Kidney tubule cell (primary cell): ENCODE measurements around the gene LRRC75A.
A peak's percentile ranks its signal among the peaks of the same experiment; 100 is the strongest.
"Not testable (repeated sequence)": the region's sequence is repeated elsewhere in the genome, so short reads cannot be mapped to it uniquely, and the experiment has no call there.

ENCODE experiments used
- DNase-seq: peaks from one replicate; pipeline ENCODE4 v3.0.0-alpha.2; 2018; ENCODE audit warnings: low spot score

Gene LRRC75A

GRCh38 chr17:16450028-16450427, 42.0 kb downstream of the LRRC75A start:
- DNase-seq, result no peak

- no peak for DNase-seq
Observed at GRCh38 chr17:16449121-16449570, 42.8 kb downstream of the LRRC75A start.

- no peak for DNase-seq
Observed at GRCh38 chr17:16448490-16448889, 43.5 kb downstream of the LRRC75A start.

GRCh38 chr17:16447676-16448075, 44.3 kb downstream of the LRRC75A start:
- DNase-seq, result no peak

GRCh38 chr17:16446338-16446983, 45.5 kb downstream of the LRRC75A start:
- no peak for DNase-seq

GRCh38 chr17:16444258-16444886, 47.6 kb downstream of the LRRC75A start:
- DNase-seq, result peak; percentile 46

GRCh38 chr17:16443511-16444257, 48.3 kb downstream of the LRRC75A start:
- DNase-seq, result no peak

GRCh38 chr17:16442594-16443510, 49.1 kb downstream of the LRRC75A start:
- peak; percentile 30 for DNase-seq

- no peak for DNase-seq
Observed at GRCh38 chr17:16442141-16442540, 49.9 kb downstream of the LRRC75A start.

- no peak for DNase-seq
Observed at GRCh38 chr17:16440901-16441629, 50.9 kb downstream of the LRRC75A start.

GRCh38 chr17:16440354-16440753, 51.6 kb downstream of the LRRC75A start:
- not testable (repeated sequence) for DNase-seq

- peak; percentile 47 for DNase-seq
Observed at GRCh38 chr17:16439811-16440351, 52.1 kb downstream of the LRRC75A start.

- peak; percentile 49 for DNase-seq
Observed at GRCh38 chr17:16439303-16439791, 52.6 kb downstream of the LRRC75A start.

- peak; percentile 100 for DNase-seq
Observed at GRCh38 chr17:16438557-16439302, 53.3 kb downstream of the LRRC75A start.

GRCh38 chr17:16438173-16438556, 53.8 kb downstream of the LRRC75A start:
- no peak for DNase-seq

GRCh38 chr17:16437083-16437482, 54.9 kb downstream of the LRRC75A start:
- DNase-seq, result no peak

GRCh38 chr17:16435925-16436886, 55.8 kb downstream of the LRRC75A start:
- no peak for DNase-seq

- DNase-seq, result no peak
Observed at GRCh38 chr17:16434662-16435061, 57.3 kb downstream of the LRRC75A start.

- no peak for DNase-seq
Observed at GRCh38 chr17:16433514-16433913, 58.5 kb downstream of the LRRC75A start.
